Lung microvascular endothelial cell (primary cell): Measurements from ENCODE around the gene SIGLEC6. TPM values are rescaled to one million over a fixed set of nuclear protein-coding genes. Genes with fewer than 3 reads are reported as not detected.

Source experiments
- DNase-seq, 2 donors: peaks; one replicate each; pipeline versions ENCODE4 v3.0.0 to v3.0.0-alpha.2; 2010; ENCODE audit warnings: low read depth in 2 of 2
- total RNA-seq: library from RNA; depleted of rRNA; stranded (reverse); fragments of >200 nt; gene quantifications from 2 replicates; pipeline ENCODE4 v1.2.1, GENCODE V29; 2014

SIGLEC6 gene
- total RNA-seq, 1 donor from 2014 or later, result not detected

GRCh38 chr19:51548891-51549305 is 17.4 kb upstream of the SIGLEC6 start:
- DNase-seq, result no peak

GRCh38 chr19:51548213-51548651 is 16.8 kb upstream of the SIGLEC6 start:
- DNase-seq, result no peak

GRCh38 chr19:51547397-51548212 is 16.1 kb upstream of the SIGLEC6 start:
- peak in 1 of 2 donors; percentile 74 for DNase-seq

GRCh38 chr19:51546650-51547396 is 15.4 kb upstream of the SIGLEC6 start:
- DNase-seq, result peak; percentile 12 to 95

GRCh38 chr19:51546107-51546649 is 14.7 kb upstream of the SIGLEC6 start:
- no peak for DNase-seq

- DNase-seq, result no peak
Observed at GRCh38 chr19:51544038-51544437, 12.6 kb upstream of the SIGLEC6 start.

- DNase-seq, result no peak
Observed at GRCh38 chr19:51542699-51543098, 11.2 kb upstream of the SIGLEC6 start.

- DNase-seq, result no peak
Observed at GRCh38 chr19:51541458-51542357, 10.2 kb upstream of the SIGLEC6 start.

- DNase-seq, result no peak
Observed at GRCh38 chr19:51539821-51540366, 8.4 kb upstream of the SIGLEC6 start.

- no peak for DNase-seq
Observed at GRCh38 chr19:51535535-51535934, 4.1 kb upstream of the SIGLEC6 start.

- no peak for DNase-seq
Observed at GRCh38 chr19:51530616-51531015, 854 bp downstream of the SIGLEC6 start.

- no peak for DNase-seq
Observed at GRCh38 chr19:51529301-51529700, 2.2 kb downstream of the SIGLEC6 start.

- DNase-seq, result no peak
Observed at GRCh38 chr19:51525651-51526050, 5.8 kb downstream of the SIGLEC6 start.

GRCh38 chr19:51524666-51525264 is 6.7 kb downstream of the SIGLEC6 start:
- no peak for DNase-seq

- DNase-seq, result no peak
Observed at GRCh38 chr19:51521781-51522180, 9.7 kb downstream of the SIGLEC6 start.

GRCh38 chr19:51521357-51521756 is 10.1 kb downstream of the SIGLEC6 start:
- no peak for DNase-seq

GRCh38 chr19:51520728-51521127 is 10.7 kb downstream of the SIGLEC6 start:
- no peak for DNase-seq

GRCh38 chr19:51514866-51515481 is 16.5 kb downstream of the SIGLEC6 start:
- DNase-seq, result peak; percentile 61 to 68

GRCh38 chr19:51513968-51514367 is 17.5 kb downstream of the SIGLEC6 start:
- no peak for DNase-seq

GRCh38 chr19:51511353-51511752 is 20.1 kb downstream of the SIGLEC6 start:
- DNase-seq, result peak; percentile 1 to 10
